Esophagus muscularis mucosa (tissue), 4 donors: Measurements from ENCODE around the gene MAP3K3. TPM values are rescaled to one million over a fixed set of nuclear protein-coding genes. Genes with fewer than 3 reads are reported as not detected.

ENCODE experiments used
- DNase-seq: peaks from one replicate; pipeline ENCODE4 v3.0.0-alpha.2; 2017; ENCODE audit errors: extremely low spot score
- H3K27ac ChIP-seq, 4 donors: fragments of 200-600 bp; sonication (generic); replicated peaks in 1 of 4; 1 replicate in 3 of 4; 2 replicates in 1 of 4; pipeline ENCODE4 v1.5.1; 2016 to 2019; ENCODE audit warnings: mild to moderate bottlenecking in 1 of 4
- H3K27me3 ChIP-seq, 4 donors: fragments of 200-600 bp; sonication (generic); one replicate each; pipeline versions ENCODE4 v1.5.1 to v1.6.0; 2016 to 2019
- H3K36me3 ChIP-seq, 4 donors: fragments of 200-600 bp; sonication (generic); one replicate each; pipeline ENCODE4 v1.5.1; 2016 to 2019
- H3K4me1 ChIP-seq, 4 donors: fragments of 200-600 bp; sonication (generic); one replicate each; pipeline ENCODE4 v1.5.1; 2016 to 2019
- H3K4me3 ChIP-seq, 4 donors: fragments of 200-600 bp; sonication (generic); 1 replicate in 2 of 4; 2 replicates in 2 of 4; pipeline ENCODE4 v1.5.1; 2016 to 2019; ENCODE audit warnings: mild to moderate bottlenecking in 4 of 4, moderate library complexity in 1 of 4
- H3K9me3 ChIP-seq, 4 donors: fragments of 200-600 bp; sonication (generic); 1 replicate in 3 of 4; 2 replicates in 1 of 4; pipeline ENCODE4 v1.5.1; 2016 to 2019
- CTCF ChIP-seq, 3 experiments: fragments of 200-600 bp in 2 of 3; fragments of 450-650 bp in 1 of 3; sonication (generic) in 2 of 3; IDR thresholded peaks; one replicate each; pipeline ENCODE4 v1.5.1; 2017 to 2019; ENCODE audit warnings: antibody characterized with exemption in 3 of 3, mild to moderate bottlenecking in 2 of 3, moderate library complexity in 1 of 3
- EP300 ChIP-seq: sonication (generic); formaldehyde crosslinking; IDR thresholded peaks from one replicate; pipeline ENCODE4 v1.6.1; 2017; ENCODE audit warnings: antibody characterized with exemption
- POLR2A ChIP-seq: fragments of 450-650 bp; IDR thresholded peaks from one replicate; pipeline ENCODE4 v1.6.1; 2017; ENCODE audit warnings: antibody characterized with exemption, moderate library complexity, mild to moderate bottlenecking, low read depth
- POLR2AphosphoS5 ChIP-seq, 2 donors: sonication (generic); formaldehyde crosslinking; IDR thresholded peaks; one replicate each; pipeline ENCODE4 v1.6.1; 2017; ENCODE audit warnings: antibody characterized with exemption in 2 of 2
- WGBS: methylation state at CpG from one replicate; pipeline ENCODE4 v1.1.5; 2018; 5-methylcytosine and 5-hydroxymethylcytosine counted together
- intact Hi-C: fragments of 100-400 bp; cut with DNase I; formaldehyde crosslinking; loops from one replicate; pipeline ENCODE4 v1.15.1; 2023
- total RNA-seq, 4 donors: library from RNA; depleted of rRNA; stranded (reverse); fragments of >200 nt; gene quantifications; one replicate each; pipeline versions ENCODE4 v1.1.0 to v1.2.1, GENCODE V29; 2016

MAP3K3 gene
- total RNA-seq, 4 donors from 2014 or later: 67.7 to 132 (median 86.6) TPM

- H3K4me3 ChIP-seq: peak overlapping the region in 1 of 4 donors; percentile 68
- TF ChIP-seq POLR2A: no peak
- TF ChIP-seq CTCF (IDR thresholded peaks at IDR 0.05): no peak
- TF ChIP-seq POLR2AphosphoS5 (IDR thresholded peaks at IDR 0.05): no peak
- no peak for TF ChIP-seq EP300
- peak overlapping the region in 1 of 4 donors; percentile 83 for H3K27ac ChIP-seq
- no peaks in the 10 kb centered on the region for H3K9me3 ChIP-seq
- H3K4me1 ChIP-seq: peaks cover 20 to 55% (median 51%) of the 10 kb centered on the region in 4 donors
- 90% methylated on average over 19 of the region's 19 CpGs for WGBS
- no peak for DNase-seq
- intact Hi-C loops: loop anchor here (5.0 kb wide), 1 partner anchor 80 kb away; the partner anchor contains the start of gene MAP3K3
- peaks cover 12 to 46% (median 45%) of the 10 kb centered on the region in 4 donors for H3K36me3 ChIP-seq
- peaks cover 0 to 19% (median 0%) of the 10 kb centered on the region in 4 donors for H3K27me3 ChIP-seq
These were observed 79.9 kb downstream of the MAP3K3 start for GRCh38 chr17:63701868-63702720.

- intact Hi-C loops: loop anchor here (5.0 kb wide), 1 partner anchor 80 kb away; the partner anchor contains the start of gene MAP3K3
- no peak for DNase-seq
- peaks cover 0 to 19% (median 0%) of the 10 kb centered on the region in 4 donors for H3K27me3 ChIP-seq
- peaks cover 16 to 51% (median 50%) of the 10 kb centered on the region in 4 donors for H3K36me3 ChIP-seq
- no peaks in the 10 kb centered on the region for H3K9me3 ChIP-seq
- H3K4me1 ChIP-seq: peaks cover 20 to 49% (median 47%) of the 10 kb centered on the region in 4 donors
- no peak overlapping the region for H3K4me3 ChIP-seq
- WGBS: 87% methylated on average over 6 of the region's 6 CpGs
- no peak for TF ChIP-seq EP300
- no peak for TF ChIP-seq CTCF (IDR thresholded peaks at IDR 0.05)
- peak overlapping the region in 1 of 4 donors; percentile 7 for H3K27ac ChIP-seq
These were observed 80.5 kb downstream of the MAP3K3 start for GRCh38 chr17:63702721-63703015.

GRCh38 chr17:63703029-63703428 is 80.8 kb downstream of the MAP3K3 start:
- H3K9me3 ChIP-seq: no peaks in the 10 kb centered on the region
- no peak for DNase-seq
- TF ChIP-seq EP300: no peak
- TF ChIP-seq CTCF (IDR thresholded peaks at IDR 0.05): no peak
- TF ChIP-seq POLR2AphosphoS5 (IDR thresholded peaks at IDR 0.05): no peak
- TF ChIP-seq POLR2A: no peak
- 90% methylated on average over 5 of the region's 5 CpGs for WGBS
- H3K4me1 ChIP-seq: peaks cover 20 to 45% (median 43%) of the 10 kb centered on the region in 4 donors
- H3K27ac ChIP-seq: no peak overlapping the region
- intact Hi-C loops: loop anchor here (5.0 kb wide), 1 partner anchor 81 kb away; the partner anchor contains the start of gene MAP3K3
- H3K27me3 ChIP-seq: peaks cover 0 to 19% (median 0%) of the 10 kb centered on the region in 4 donors
- no peak overlapping the region for H3K4me3 ChIP-seq
- H3K36me3 ChIP-seq: peaks cover 16 to 54% (median 52%) of the 10 kb centered on the region in 4 donors

- TF ChIP-seq POLR2A (no peak), CTCF (IDR thresholded peaks at IDR 0.05) (no peak), EP300 (no peak), POLR2AphosphoS5 (IDR thresholded peaks at IDR 0.05) (no peak)
- Histone ChIP-seq H3K9me3 (no peaks in the 10 kb centered on the region), H3K27me3 (peaks cover 0 to 19% (median 0%) of the 10 kb centered on the region in 4 donors), H3K4me1 (peaks cover 17 to 38% (median 36%) of the 10 kb centered on the region in 4 donors), H3K27ac (no peak overlapping the region), H3K36me3 (peaks cover 18 to 61% (median 59%) of the 10 kb centered on the region in 4 donors), H3K4me3 (no peak overlapping the region)
- DNase-seq: no peak
- intact Hi-C loops: loop anchor here (5.0 kb wide), 1 partner anchor 81 kb away; the partner anchor contains the start of gene MAP3K3
- 88% methylated on average over 16 of the region's 16 CpGs for WGBS
These were observed 81.5 kb downstream of the MAP3K3 start for GRCh38 chr17:63703556-63704258.
